Measurements from ENCODE around the gene RUFY3. TPM values are rescaled to one million over a fixed set of nuclear protein-coding genes. Genes with fewer than 3 reads are reported as not detected.

Gene RUFY3
- total RNA-seq, 1 experiment from 2014 or later, result 29.6 TPM

- no TSS peak for BruUV-seq (replicated peaks)
- in situ Hi-C loops (cut with HindIII; ENCODE audit: low pct_unique_long_range_greater_than_20kb, low sequenced_read_pairs) (no loop called here), intact Hi-C loops (cut with micrococcal nuclease; ENCODE audit: unreplicated experiment) (loop anchor here (10.0 kb wide), 1 partner anchor 164 kb away; no protein-coding TSS in a partner anchor)
- DNase-seq (ENCODE audit: low read depth, low spot score) (no peak), ATAC-seq (no peak)
- no peaks in the 10 kb centered on the region for H3K27me3 ChIP-seq (ENCODE audit: control insufficient read depth, insufficient read depth, low read length)
- peaks cover 13% of the 10 kb centered on the region for H3K36me3 ChIP-seq (ENCODE audit: control insufficient read depth, insufficient read depth, low read length)
- no peak overlapping the region for H3K4me3 ChIP-seq (ENCODE audit: low read depth in 2 of 2, low read length in 2 of 2)
- no peaks in the 10 kb centered on the region for H3K4me1 ChIP-seq (ENCODE audit: control insufficient read depth, insufficient read depth, low read length)
- ChIA-PET CTCF (no interaction called here), POLR2A (no interaction called here)
- TF ChIP-seq TCF7L2 (IDR thresholded peaks at IDR 0.05; ENCODE audit: low read depth, low read length) (no peak), SIN3A (IDR thresholded peaks at IDR 0.05; ENCODE audit: borderline replicate concordance, insufficient read depth, low read depth, low read length) (no peak), POLR2AphosphoS5 (IDR thresholded peaks at IDR 0.05; ENCODE audit: low read depth, low read length) (no peak), REST (IDR thresholded peaks at IDR 0.05; ENCODE audit: insufficient read depth in 1 of 2, low read depth in 2 of 2, low read length in 1 of 2) (no peak)
- TF ChIP-seq, protein P1, sequence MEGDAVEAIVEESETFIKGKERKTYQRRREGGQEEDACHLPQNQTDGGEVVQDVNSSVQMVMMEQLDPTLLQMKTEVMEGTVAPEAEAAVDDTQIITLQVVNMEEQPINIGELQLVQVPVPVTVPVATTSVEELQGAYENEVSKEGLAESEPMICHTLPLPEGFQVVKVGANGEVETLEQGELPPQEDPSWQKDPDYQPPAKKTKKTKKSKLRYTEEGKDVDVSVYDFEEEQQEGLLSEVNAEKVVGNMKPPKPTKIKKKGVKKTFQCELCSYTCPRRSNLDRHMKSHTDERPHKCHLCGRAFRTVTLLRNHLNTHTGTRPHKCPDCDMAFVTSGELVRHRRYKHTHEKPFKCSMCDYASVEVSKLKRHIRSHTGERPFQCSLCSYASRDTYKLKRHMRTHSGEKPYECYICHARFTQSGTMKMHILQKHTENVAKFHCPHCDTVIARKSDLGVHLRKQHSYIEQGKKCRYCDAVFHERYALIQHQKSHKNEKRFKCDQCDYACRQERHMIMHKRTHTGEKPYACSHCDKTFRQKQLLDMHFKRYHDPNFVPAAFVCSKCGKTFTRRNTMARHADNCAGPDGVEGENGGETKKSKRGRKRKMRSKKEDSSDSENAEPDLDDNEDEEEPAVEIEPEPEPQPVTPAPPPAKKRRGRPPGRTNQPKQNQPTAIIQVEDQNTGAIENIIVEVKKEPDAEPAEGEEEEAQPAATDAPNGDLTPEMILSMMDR (IDR thresholded peaks at IDR 0.05), result no peak
- no peak overlapping the region for H3K27ac ChIP-seq (ENCODE audit: low read length)
- H3K9me3 ChIP-seq (ENCODE audit: control insufficient read depth, insufficient read depth, low read depth, low read length), result no peaks in the 10 kb centered on the region
These were observed 97.2 kb downstream of the RUFY3 start for GRCh38 chr4:70818921-70819320.

DNA sequence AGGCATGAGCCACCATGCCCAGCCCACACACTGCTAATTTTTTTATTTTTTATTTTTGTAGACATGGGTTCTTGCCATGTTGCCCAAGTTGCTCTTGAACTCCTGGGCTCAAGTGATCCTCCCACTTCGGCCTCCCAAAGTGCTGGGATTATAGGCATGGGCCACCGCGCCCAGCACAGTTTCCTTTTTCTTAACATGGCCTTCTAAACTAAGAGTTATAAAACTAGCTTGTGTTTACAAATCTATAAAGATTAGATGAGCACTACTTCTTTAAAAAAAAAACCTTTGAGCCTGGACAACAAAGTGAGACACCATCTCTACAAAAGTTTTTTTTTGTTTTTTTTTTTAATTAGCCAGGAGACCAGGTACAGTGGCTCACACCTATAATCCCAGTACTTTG lies 107.3 kb downstream of the RUFY3 start:
- H3K36me3 ChIP-seq (ENCODE audit: control insufficient read depth, insufficient read depth, low read length), result peaks cover 33% of the 10 kb centered on the region

More for the DNA sequence above, 107.3 kb downstream of the RUFY3 start:
- ChIA-PET CTCF (no interaction called here), POLR2A (no interaction called here)
- no peaks in the 10 kb centered on the region for H3K27me3 ChIP-seq (ENCODE audit: control insufficient read depth, insufficient read depth, low read length)
- ATAC-seq (no peak), DNase-seq (ENCODE audit: low read depth, low spot score) (no peak)
- no peaks in the 10 kb centered on the region for H3K9me3 ChIP-seq (ENCODE audit: control insufficient read depth, insufficient read depth, low read depth, low read length)
- in situ Hi-C loops (cut with HindIII; ENCODE audit: low pct_unique_long_range_greater_than_20kb, low sequenced_read_pairs) (no loop called here), intact Hi-C loops (cut with micrococcal nuclease; ENCODE audit: unreplicated experiment) (no loop called here)
- no peaks in the 10 kb centered on the region for H3K4me1 ChIP-seq (ENCODE audit: control insufficient read depth, insufficient read depth, low read length)
- no peak overlapping the region for H3K4me3 ChIP-seq (ENCODE audit: low read depth in 2 of 2, low read length in 2 of 2)
- TF ChIP-seq REST (IDR thresholded peaks at IDR 0.05; ENCODE audit: insufficient read depth in 1 of 2, low read depth in 2 of 2, low read length in 1 of 2), result no peak
- TF ChIP-seq, protein P1 (IDR thresholded peaks at IDR 0.05), result no peak
- TF ChIP-seq TCF7L2 (IDR thresholded peaks at IDR 0.05; ENCODE audit: low read depth, low read length), result no peak
- TF ChIP-seq POLR2AphosphoS5 (IDR thresholded peaks at IDR 0.05; ENCODE audit: low read depth, low read length), result no peak
- TF ChIP-seq SIN3A (IDR thresholded peaks at IDR 0.05; ENCODE audit: borderline replicate concordance, insufficient read depth, low read depth, low read length), result no peak
- no peak overlapping the region for H3K27ac ChIP-seq (ENCODE audit: low read length)
- BruUV-seq (replicated peaks), result no TSS peak

Data from Panc1 (cell line).